ENCODE results near the gene CRYL1. TPM values are rescaled to one million over a fixed set of nuclear protein-coding genes. Genes with fewer than 3 reads are reported as not detected.

Gene CRYL1
- total and polyA plus RNA-seq, 2 of the 13 experiments (the other 11 are each of a cell fraction or from before 2014, with no cell fraction given) = 57.2 to 115 TPM

DNA sequence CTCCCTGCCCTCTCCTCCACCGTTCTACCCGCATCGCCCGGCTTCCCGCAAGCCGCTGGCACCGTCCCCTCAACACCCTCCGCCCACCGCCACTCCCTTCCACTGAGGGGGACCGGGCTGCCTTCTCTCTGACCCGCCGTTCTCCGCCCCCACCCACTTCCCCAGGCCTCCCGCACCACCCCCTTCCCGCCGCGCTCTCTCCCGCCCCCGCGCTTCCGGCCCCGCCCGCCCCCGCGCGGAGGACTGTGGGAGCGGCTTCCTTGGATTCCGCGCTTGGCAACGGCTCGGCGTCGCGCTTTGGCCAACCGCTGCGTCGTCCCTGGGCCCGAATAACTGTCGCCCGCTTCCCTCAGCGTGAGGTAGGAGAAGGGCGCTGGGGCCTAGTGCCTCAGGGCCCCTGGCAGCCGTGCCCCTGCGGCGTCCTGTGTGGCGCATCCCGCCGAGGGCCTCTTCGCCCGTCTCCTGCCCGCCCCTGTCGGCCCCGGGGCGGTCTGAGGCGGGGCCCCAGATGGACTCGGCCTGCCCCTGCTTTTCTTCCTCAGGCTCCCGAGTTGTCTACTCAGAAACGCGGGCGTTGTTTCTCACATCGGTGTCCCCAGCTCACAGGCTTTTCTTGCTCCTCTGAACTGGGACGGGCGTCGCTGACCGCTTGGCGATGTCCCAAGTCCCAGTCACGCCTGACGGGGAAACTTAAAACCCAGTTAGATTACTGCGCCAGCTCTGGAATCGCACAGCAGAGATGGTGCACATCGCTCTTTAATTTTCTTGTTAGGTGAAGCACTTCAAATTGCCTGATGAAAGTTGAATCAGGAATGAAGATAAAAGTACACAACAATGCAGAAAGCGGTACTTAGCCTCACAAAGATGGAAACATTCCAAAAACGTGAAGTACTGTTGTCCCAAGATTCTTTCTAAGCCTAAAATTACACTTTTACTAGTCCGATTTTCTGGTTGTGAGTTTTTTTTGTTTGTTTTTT lies 41.5 kb upstream of the CRYL1 start, which contains the start of gene IFT88 (continued):
- TF ChIP-seq, protein P1, sequence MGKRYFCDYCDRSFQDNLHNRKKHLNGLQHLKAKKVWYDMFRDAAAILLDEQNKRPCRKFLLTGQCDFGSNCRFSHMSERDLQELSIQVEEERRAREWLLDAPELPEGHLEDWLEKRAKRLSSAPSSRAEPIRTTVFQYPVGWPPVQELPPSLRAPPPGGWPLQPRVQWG (CRISPR knock-in tag; IDR thresholded peaks at IDR 0.05; ENCODE audit: borderline replicate concordance, low read depth) = no peak
- TF ChIP-seq, protein P2, sequence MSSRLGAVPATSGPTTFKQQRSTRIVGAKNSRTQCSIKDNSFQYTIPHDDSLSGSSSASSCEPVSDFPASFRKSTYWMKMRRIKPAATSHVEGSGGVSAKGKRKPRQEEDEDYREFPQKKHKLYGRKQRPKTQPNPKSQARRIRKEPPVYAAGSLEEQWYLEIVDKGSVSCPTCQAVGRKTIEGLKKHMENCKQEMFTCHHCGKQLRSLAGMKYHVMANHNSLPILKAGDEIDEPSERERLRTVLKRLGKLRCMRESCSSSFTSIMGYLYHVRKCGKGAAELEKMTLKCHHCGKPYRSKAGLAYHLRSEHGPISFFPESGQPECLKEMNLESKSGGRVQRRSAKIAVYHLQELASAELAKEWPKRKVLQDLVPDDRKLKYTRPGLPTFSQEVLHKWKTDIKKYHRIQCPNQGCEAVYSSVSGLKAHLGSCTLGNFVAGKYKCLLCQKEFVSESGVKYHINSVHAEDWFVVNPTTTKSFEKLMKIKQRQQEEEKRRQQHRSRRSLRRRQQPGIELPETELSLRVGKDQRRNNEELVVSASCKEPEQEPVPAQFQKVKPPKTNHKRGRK (CRISPR knock-in tag; IDR thresholded peaks at IDR 0.05) = 0 out of 2 replicates have a peak, but pooled peaks have one; percentile 33
- TF ChIP-seq ZNF431 (CRISPR knock-in tag; IDR thresholded peaks at IDR 0.05; ENCODE audit: borderline replicate concordance, low read depth) = 0 out of 2 replicates have a peak, but pooled peaks have one; percentile 54
- TF ChIP-seq, protein P3, sequence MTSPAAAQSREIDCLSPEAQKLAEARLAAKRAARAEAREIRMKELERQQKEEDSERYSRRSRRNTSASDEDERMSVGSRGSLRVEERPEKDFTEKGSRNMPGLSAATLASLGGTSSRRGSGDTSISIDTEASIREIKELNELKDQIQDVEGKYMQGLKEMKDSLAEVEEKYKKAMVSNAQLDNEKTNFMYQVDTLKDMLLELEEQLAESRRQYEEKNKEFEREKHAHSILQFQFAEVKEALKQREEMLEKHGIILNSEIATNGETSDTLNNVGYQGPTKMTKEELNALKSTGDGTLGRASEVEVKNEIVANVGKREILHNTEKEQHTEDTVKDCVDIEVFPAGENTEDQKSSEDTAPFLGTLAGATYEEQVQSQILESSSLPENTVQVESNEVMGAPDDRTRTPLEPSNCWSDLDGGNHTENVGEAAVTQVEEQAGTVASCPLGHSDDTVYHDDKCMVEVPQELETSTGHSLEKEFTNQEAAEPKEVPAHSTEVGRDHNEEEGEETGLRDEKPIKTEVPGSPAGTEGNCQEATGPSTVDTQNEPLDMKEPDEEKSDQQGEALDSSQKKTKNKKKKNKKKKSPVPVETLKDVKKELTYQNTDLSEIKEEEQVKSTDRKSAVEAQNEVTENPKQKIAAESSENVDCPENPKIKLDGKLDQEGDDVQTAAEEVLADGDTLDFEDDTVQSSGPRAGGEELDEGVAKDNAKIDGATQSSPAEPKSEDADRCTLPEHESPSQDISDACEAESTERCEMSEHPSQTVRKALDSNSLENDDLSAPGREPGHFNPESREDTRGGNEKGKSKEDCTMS (CRISPR knock-in tag; conservative IDR thresholded peaks at IDR 0.05) = no peak
- TF ChIP-seq, protein P4, sequence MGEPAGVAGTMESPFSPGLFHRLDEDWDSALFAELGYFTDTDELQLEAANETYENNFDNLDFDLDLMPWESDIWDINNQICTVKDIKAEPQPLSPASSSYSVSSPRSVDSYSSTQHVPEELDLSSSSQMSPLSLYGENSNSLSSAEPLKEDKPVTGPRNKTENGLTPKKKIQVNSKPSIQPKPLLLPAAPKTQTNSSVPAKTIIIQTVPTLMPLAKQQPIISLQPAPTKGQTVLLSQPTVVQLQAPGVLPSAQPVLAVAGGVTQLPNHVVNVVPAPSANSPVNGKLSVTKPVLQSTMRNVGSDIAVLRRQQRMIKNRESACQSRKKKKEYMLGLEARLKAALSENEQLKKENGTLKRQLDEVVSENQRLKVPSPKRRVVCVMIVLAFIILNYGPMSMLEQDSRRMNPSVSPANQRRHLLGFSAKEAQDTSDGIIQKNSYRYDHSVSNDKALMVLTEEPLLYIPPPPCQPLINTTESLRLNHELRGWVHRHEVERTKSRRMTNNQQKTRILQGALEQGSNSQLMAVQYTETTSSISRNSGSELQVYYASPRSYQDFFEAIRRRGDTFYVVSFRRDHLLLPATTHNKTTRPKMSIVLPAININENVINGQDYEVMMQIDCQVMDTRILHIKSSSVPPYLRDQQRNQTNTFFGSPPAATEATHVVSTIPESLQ (CRISPR knock-in tag; conservative IDR thresholded peaks at IDR 0.05) = no peak
- TF ChIP-seq TARDBP (CRISPR knock-in tag; IDR thresholded peaks at IDR 0.05) = 0 out of 2 replicates have a peak, but pooled peaks have one; percentile 27
- peak; percentile 73; the same call in 1 of the 2 replicates for TF ChIP-seq MYC (CRISPR knock-in tag; IDR thresholded peaks at IDR 0.05; ENCODE audit: borderline replicate concordance)
- peak; percentile 85 for TF ChIP-seq SPEN (CRISPR knock-in tag; IDR thresholded peaks at IDR 0.05; ENCODE audit: low read depth)
- TF ChIP-seq, protein P5, sequence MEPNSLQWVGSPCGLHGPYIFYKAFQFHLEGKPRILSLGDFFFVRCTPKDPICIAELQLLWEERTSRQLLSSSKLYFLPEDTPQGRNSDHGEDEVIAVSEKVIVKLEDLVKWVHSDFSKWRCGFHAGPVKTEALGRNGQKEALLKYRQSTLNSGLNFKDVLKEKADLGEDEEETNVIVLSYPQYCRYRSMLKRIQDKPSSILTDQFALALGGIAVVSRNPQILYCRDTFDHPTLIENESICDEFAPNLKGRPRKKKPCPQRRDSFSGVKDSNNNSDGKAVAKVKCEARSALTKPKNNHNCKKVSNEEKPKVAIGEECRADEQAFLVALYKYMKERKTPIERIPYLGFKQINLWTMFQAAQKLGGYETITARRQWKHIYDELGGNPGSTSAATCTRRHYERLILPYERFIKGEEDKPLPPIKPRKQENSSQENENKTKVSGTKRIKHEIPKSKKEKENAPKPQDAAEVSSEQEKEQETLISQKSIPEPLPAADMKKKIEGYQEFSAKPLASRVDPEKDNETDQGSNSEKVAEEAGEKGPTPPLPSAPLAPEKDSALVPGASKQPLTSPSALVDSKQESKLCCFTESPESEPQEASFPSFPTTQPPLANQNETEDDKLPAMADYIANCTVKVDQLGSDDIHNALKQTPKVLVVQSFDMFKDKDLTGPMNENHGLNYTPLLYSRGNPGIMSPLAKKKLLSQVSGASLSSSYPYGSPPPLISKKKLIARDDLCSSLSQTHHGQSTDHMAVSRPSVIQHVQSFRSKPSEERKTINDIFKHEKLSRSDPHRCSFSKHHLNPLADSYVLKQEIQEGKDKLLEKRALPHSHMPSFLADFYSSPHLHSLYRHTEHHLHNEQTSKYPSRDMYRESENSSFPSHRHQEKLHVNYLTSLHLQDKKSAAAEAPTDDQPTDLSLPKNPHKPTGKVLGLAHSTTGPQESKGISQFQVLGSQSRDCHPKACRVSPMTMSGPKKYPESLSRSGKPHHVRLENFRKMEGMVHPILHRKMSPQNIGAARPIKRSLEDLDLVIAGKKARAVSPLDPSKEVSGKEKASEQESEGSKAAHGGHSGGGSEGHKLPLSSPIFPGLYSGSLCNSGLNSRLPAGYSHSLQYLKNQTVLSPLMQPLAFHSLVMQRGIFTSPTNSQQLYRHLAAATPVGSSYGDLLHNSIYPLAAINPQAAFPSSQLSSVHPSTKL (CRISPR knock-in tag; IDR thresholded peaks at IDR 0.05) = peak; percentile 18; the same call in 1 of the 2 replicates
- no peak for TF ChIP-seq MAFK (conservative IDR thresholded peaks at IDR 0.05 in 1 of 2, IDR thresholded peaks at IDR 0.05 in 1 of 2; ENCODE audit: low read length in 2 of 2)
- no peak for TF ChIP-seq TOPORS (CRISPR knock-in tag; IDR thresholded peaks at IDR 0.05)
- no peak; the same call in 1 of the 2 replicates for TF ChIP-seq ZNF746 (CRISPR knock-in tag; IDR thresholded peaks at IDR 0.05)

Data from HepG2 (cell line).